DMS 273 (cell line): ENCODE results near the gene SYS1.

Experiments used
- DNase-seq: peaks from one replicate; lab custom pipeline; 2025; ENCODE audit not compliant: unreplicated experiment; lab: John Stamatoyannopoulos, UW

SYS1 gene

GRCh38 chr20:45362804-45363610, at the start of gene SYS1:
TSS of gene SYS1 (plus strand) at chr20:45363156. CDS start at chr20:45363532, 376 bp downstream.
- peak; percentile 98 for DNase-seq

GRCh38 chr20:45313943-45314342, 49.0 kb upstream of the SYS1 start:
- no peak for DNase-seq

GRCh38 chr20:45315672-45316071, 47.3 kb upstream of the SYS1 start:
- no peak for DNase-seq

- DNase-seq: no peak
Observed at GRCh38 chr20:45316150-45317080, 46.5 kb upstream of the SYS1 start.

GRCh38 chr20:45317826-45318225, 45.1 kb upstream of the SYS1 start:
- DNase-seq: no peak

- no peak for DNase-seq
Observed at GRCh38 chr20:45318386-45318939, 44.5 kb upstream of the SYS1 start.

GRCh38 chr20:45318948-45319347, 44.0 kb upstream of the SYS1 start:
- DNase-seq: no peak

GRCh38 chr20:45320948-45321595, 41.9 kb upstream of the SYS1 start:
- no peak for DNase-seq

- peak; percentile 36 for DNase-seq
Observed at GRCh38 chr20:45322952-45323383, 40.0 kb upstream of the SYS1 start.

- DNase-seq: no peak
Observed at GRCh38 chr20:45323731-45324130, 39.2 kb upstream of the SYS1 start.

- no peak for DNase-seq
Observed at GRCh38 chr20:45325371-45325770, 37.6 kb upstream of the SYS1 start.

GRCh38 chr20:45328451-45328850, 34.5 kb upstream of the SYS1 start:
- no peak for DNase-seq

- no peak for DNase-seq
Observed at GRCh38 chr20:45329497-45330319, 33.2 kb upstream of the SYS1 start.

GRCh38 chr20:45330476-45330875, 32.5 kb upstream of the SYS1 start:
- DNase-seq: no peak

GRCh38 chr20:45336530-45337366, 26.2 kb upstream of the SYS1 start:
- DNase-seq: no peak

- DNase-seq: no peak
Observed at GRCh38 chr20:45337367-45338120, 25.4 kb upstream of the SYS1 start.

GRCh38 chr20:45338121-45339030, 24.6 kb upstream of the SYS1 start:
- DNase-seq: no peak

- no peak for DNase-seq
Observed at GRCh38 chr20:45339084-45339483, 23.9 kb upstream of the SYS1 start.
